Endodermal cell (in vitro differentiated cells): Measurements from ENCODE around the gene ANKS3. TPM values are rescaled to one million over a fixed set of nuclear protein-coding genes. Genes with fewer than 3 reads are reported as not detected.

Experiments
- DNase-seq: peaks from one replicate; pipeline ENCODE4 v3.0.0-alpha.2; 2017
- H3K27ac ChIP-seq: 2 replicates; pipeline ENCODE4 v1.5.1; 2013; ENCODE audit warnings: mild to moderate bottlenecking, low read depth, low read length, moderate library complexity
- H3K27me3 ChIP-seq: 2 replicates; pipeline ENCODE4 v1.6.1; 2013; ENCODE audit warnings: mild to moderate bottlenecking, low read length, moderate library complexity; ENCODE audit not compliant: insufficient read depth, control insufficient read depth, poor library complexity, severe bottlenecking
- H3K36me3 ChIP-seq: 2 replicates; pipeline ENCODE4 v1.7.0; 2013; ENCODE audit warnings: mild to moderate bottlenecking, low read length, moderate library complexity; ENCODE audit not compliant: control insufficient read depth, insufficient read depth
- H3K4me1 ChIP-seq: one replicate; pipeline ENCODE4 v1.7.0; 2013; ENCODE audit warnings: low read length; ENCODE audit not compliant: control insufficient read depth, insufficient read depth
- H3K4me3 ChIP-seq: 2 replicates; pipeline ENCODE4 v1.5.1; 2013; ENCODE audit warnings: mild to moderate bottlenecking, low read length, moderate library complexity
- H3K9ac ChIP-seq: 2 replicates; pipeline ENCODE4 v1.6.1; 2013; ENCODE audit warnings: mild to moderate bottlenecking, low read length, moderate library complexity; ENCODE audit not compliant: poor library complexity, severe bottlenecking; ENCODE audit errors: extremely low read depth
- H3K9me3 ChIP-seq: 2 replicates; pipeline ENCODE4 v1.6.1; 2013; ENCODE audit warnings: mild to moderate bottlenecking, low read length, moderate library complexity; ENCODE audit not compliant: control insufficient read depth
- H3K27ac Mint-ChIP-seq: 2 replicates; pipeline ENCODE4 v1.8.0; 2020; ENCODE audit warnings: mixed read lengths
- H3K27me3 Mint-ChIP-seq: 2 replicates; pipeline ENCODE4 v1.8.0; 2021; ENCODE audit warnings: mild to moderate bottlenecking, mixed read lengths; ENCODE audit not compliant: insufficient read depth
- H3K36me3 Mint-ChIP-seq: 2 replicates; pipeline ENCODE4 v1.8.0; 2020; ENCODE audit warnings: low read depth, mixed read lengths
- H3K4me1 Mint-ChIP-seq: 2 replicates; pipeline ENCODE4 v1.8.0; 2020; ENCODE audit warnings: mixed read lengths
- H3K4me3 Mint-ChIP-seq: 2 replicates; pipeline ENCODE4 v1.8.0; 2020; ENCODE audit warnings: mild to moderate bottlenecking, moderate library complexity, mixed read lengths
- H3K9me3 Mint-ChIP-seq: 2 replicates; pipeline ENCODE4 v1.8.0; 2020; ENCODE audit warnings: mild to moderate bottlenecking, mixed read lengths
- CTCF ChIP-seq: fragments of 200-600 bp; sonication (generic); conservative IDR thresholded peaks from 2 replicates; pipeline ENCODE4 v1.5.0; 2021; ENCODE audit warnings: antibody characterized with exemption, mild to moderate bottlenecking
- whole genome bisulfite sequencing, 2 experiments: methylation state at CpG; one replicate each; pipeline versions ENCODE4 v1.1.5 to v1.1.7; 2013; ENCODE audit warnings: missing lambda C conversion rate in 2 of 2, mixed read lengths in 1 of 2; ENCODE audit not compliant: insufficient coverage in 1 of 2, insufficient read length in 1 of 2; 5-methylcytosine and 5-hydroxymethylcytosine counted together
- total RNA-seq, 2 donors: library from RNA; stranded (reverse); fragmentation: NEBNext Ultra II Directional in 1 of 2; extraction: Animal tissue kit (Norgen Biotek cat#: 25700) in 1 of 2; gene quantifications; 2 replicates in 1 of 2; 3 replicates in 1 of 2; pipeline ENCODE4 v1.2.1, GENCODE V29; 2021

The ANKS3 gene
- total RNA-seq, 2 donors from 2014 or later = 32.4 to 41.0 TPM

- Mint-ChIP-seq H3K27ac (peak overlapping the region; percentile 96), H3K9me3 (no peaks in the 10 kb centered on the region), H3K4me1 (peaks cover 2% of the 10 kb centered on the region), H3K36me3 (peaks cover 8% of the 10 kb centered on the region), H3K4me3 (peak overlapping the region; percentile 88), H3K27me3 (peaks cover 3% of the 10 kb centered on the region)
- TF ChIP-seq CTCF = no peak
- peak; percentile 96 for DNase-seq
- 16 to 17% methylated on average over 29 to 38 of the region's 38 CpGs for WGBS, 2 experiments
- Histone ChIP-seq H3K36me3 (peaks cover 10% of the 10 kb centered on the region), H3K4me3 (peak overlapping the region; percentile 97), H3K27ac (peak overlapping the region; percentile 99), H3K9me3 (no peaks in the 10 kb centered on the region), H3K27me3 (no peaks in the 10 kb centered on the region), H3K4me1 (no peaks in the 10 kb centered on the region), H3K9ac (peak overlapping the region; percentile 88)
Measured at GRCh38 chr16:4734730-4735535, 862 bp upstream of the ANKS3 start.

- peak overlapping the region; percentile 88 for H3K4me3 Mint-ChIP-seq
- no peaks in the 10 kb centered on the region for H3K9me3 ChIP-seq
- H3K27me3 ChIP-seq = no peaks in the 10 kb centered on the region
- no peaks in the 10 kb centered on the region for H3K4me1 ChIP-seq
- no peak for TF ChIP-seq CTCF
- DNase-seq = no peak
- peak overlapping the region; percentile 64 for H3K9ac ChIP-seq
- WGBS, 2 experiments = 0% methylated on average over 11 to 19 of the region's 19 CpGs
- H3K4me3 ChIP-seq = peak overlapping the region; percentile 97
- peaks cover 3% of the 10 kb centered on the region for H3K27me3 Mint-ChIP-seq
- H3K9me3 Mint-ChIP-seq = no peaks in the 10 kb centered on the region
- H3K27ac ChIP-seq = peak overlapping the region; percentile 99
- H3K27ac Mint-ChIP-seq = peak overlapping the region; percentile 92
- H3K4me1 Mint-ChIP-seq = peaks cover 2% of the 10 kb centered on the region
- H3K36me3 ChIP-seq = peaks cover 19% of the 10 kb centered on the region
- H3K36me3 Mint-ChIP-seq = peaks cover 17% of the 10 kb centered on the region
Measured at GRCh38 chr16:4733747-4734062, 366 bp downstream of the ANKS3 start.

GRCh38 chr16:4733211-4733742 is 794 bp downstream of the ANKS3 start:
- no peak for DNase-seq
- Histone ChIP-seq H3K27me3 (no peaks in the 10 kb centered on the region), H3K36me3 (peaks cover 23% of the 10 kb centered on the region), H3K4me1 (no peaks in the 10 kb centered on the region), H3K27ac (no peak overlapping the region), H3K9me3 (no peaks in the 10 kb centered on the region), H3K9ac (peak overlapping the region; percentile 64), H3K4me3 (peak overlapping the region; percentile 97)
- peaks cover 21% of the 10 kb centered on the region for H3K36me3 Mint-ChIP-seq
- peaks cover 2% of the 10 kb centered on the region for H3K4me1 Mint-ChIP-seq
- 26 to 45% methylated on average over 7 to 16 of the region's 17 CpGs for WGBS, 2 experiments
- peaks cover 3% of the 10 kb centered on the region for H3K27me3 Mint-ChIP-seq
- no peaks in the 10 kb centered on the region for H3K9me3 Mint-ChIP-seq
- H3K4me3 Mint-ChIP-seq = peak overlapping the region; percentile 88
- peak overlapping the region; percentile 92 for H3K27ac Mint-ChIP-seq
- no peak for TF ChIP-seq CTCF
